HCT116 (cell line): ENCODE results near the gene CDKN1A.

ENCODE experiments used
- CBX3 ChIP-seq: IDR thresholded peaks from 2 replicates; pipeline ENCODE4 v1.6.1; 2012; ENCODE audit warnings: low read depth
- CTCF ChIP-seq, 3 experiments: fragments of 200-600 bp in 1 of 3; sonication (generic) in 1 of 3; IDR thresholded peaks in 2 of 3; conservative IDR thresholded peaks in 1 of 3; 2 replicates each; pipeline ENCODE4 v1.5.1; 2012 to 2017; ENCODE audit warnings: low read depth in 2 of 3, low read length in 2 of 3, antibody characterized with exemption in 1 of 3, borderline replicate concordance in 1 of 3, control low read depth in 1 of 3, mild to moderate bottlenecking in 1 of 3, mixed read lengths in 1 of 3, mixed run types in 1 of 3, moderate library complexity in 1 of 3; ENCODE audit not compliant: insufficient read depth in 1 of 3
- EGR1 ChIP-seq: IDR thresholded peaks from 2 replicates; pipeline ENCODE4 v1.6.1; 2012; ENCODE audit warnings: low read depth
- ELF1 ChIP-seq: IDR thresholded peaks from 2 replicates; pipeline ENCODE4 v1.6.1; 2012; ENCODE audit warnings: low read depth, borderline replicate concordance
- EZH2 ChIP-seq: fragments of 200-600 bp; sonication (generic); IDR thresholded peaks from 2 replicates; pipeline ENCODE4 v1.6.1; 2017; ENCODE audit warnings: antibody characterized with exemption, mixed run types
- FOSL1 ChIP-seq: IDR thresholded peaks from 2 replicates; pipeline ENCODE4 v1.6.1; 2012; ENCODE audit warnings: low read depth
- JUND ChIP-seq: IDR thresholded peaks from 2 replicates; pipeline ENCODE4 v1.6.1; 2012
- POLR2A ChIP-seq: IDR thresholded peaks from 2 replicates; pipeline ENCODE4 v1.7.0; 2011; ENCODE audit warnings: borderline replicate concordance; ENCODE audit not compliant: insufficient read depth, insufficient read length; ENCODE audit errors: extremely low read depth
- POLR2AphosphoS5 ChIP-seq: IDR thresholded peaks from 2 replicates; pipeline ENCODE4 v1.6.1; 2011; ENCODE audit warnings: mild to moderate bottlenecking, low read depth, low read length, moderate library complexity
- RAD21 ChIP-seq: IDR thresholded peaks from 2 replicates; pipeline ENCODE4 v1.6.1; 2012; ENCODE audit warnings: low read depth, mild to moderate bottlenecking
- SP1 ChIP-seq: IDR thresholded peaks from 2 replicates; pipeline ENCODE4 v1.6.1; 2012; ENCODE audit warnings: low read depth
- TF ChIP-seq, protein P1 (sequence below): IDR thresholded peaks from 2 replicates; pipeline ENCODE4 v1.6.1; 2012; ENCODE audit warnings: low read depth
- TF ChIP-seq, protein P2 (sequence below): IDR thresholded peaks from 2 replicates; pipeline ENCODE4 v1.6.1; 2012

GRCh38 chr6:36685166-36685924 lies 6.8 kb downstream of the CDKN1A start:
- TF ChIP-seq CTCF (IDR thresholded peaks at IDR 0.05 in 2 of 3, conservative IDR thresholded peaks at IDR 0.05 in 1 of 3; ENCODE audit: borderline replicate concordance in 1 of 3, insufficient read depth in 1 of 3, low read depth in 2 of 3, low read length in 2 of 3) (no peak), JUND (no peak), EZH2 (no peak), ELF1 (no peak), EGR1 (no peak), CBX3 (no peak), POLR2A (no peak), SP1 (no peak), POLR2AphosphoS5 (peak; percentile 37), RAD21 (no peak), FOSL1 (no peak)
- TF ChIP-seq, protein P1, sequence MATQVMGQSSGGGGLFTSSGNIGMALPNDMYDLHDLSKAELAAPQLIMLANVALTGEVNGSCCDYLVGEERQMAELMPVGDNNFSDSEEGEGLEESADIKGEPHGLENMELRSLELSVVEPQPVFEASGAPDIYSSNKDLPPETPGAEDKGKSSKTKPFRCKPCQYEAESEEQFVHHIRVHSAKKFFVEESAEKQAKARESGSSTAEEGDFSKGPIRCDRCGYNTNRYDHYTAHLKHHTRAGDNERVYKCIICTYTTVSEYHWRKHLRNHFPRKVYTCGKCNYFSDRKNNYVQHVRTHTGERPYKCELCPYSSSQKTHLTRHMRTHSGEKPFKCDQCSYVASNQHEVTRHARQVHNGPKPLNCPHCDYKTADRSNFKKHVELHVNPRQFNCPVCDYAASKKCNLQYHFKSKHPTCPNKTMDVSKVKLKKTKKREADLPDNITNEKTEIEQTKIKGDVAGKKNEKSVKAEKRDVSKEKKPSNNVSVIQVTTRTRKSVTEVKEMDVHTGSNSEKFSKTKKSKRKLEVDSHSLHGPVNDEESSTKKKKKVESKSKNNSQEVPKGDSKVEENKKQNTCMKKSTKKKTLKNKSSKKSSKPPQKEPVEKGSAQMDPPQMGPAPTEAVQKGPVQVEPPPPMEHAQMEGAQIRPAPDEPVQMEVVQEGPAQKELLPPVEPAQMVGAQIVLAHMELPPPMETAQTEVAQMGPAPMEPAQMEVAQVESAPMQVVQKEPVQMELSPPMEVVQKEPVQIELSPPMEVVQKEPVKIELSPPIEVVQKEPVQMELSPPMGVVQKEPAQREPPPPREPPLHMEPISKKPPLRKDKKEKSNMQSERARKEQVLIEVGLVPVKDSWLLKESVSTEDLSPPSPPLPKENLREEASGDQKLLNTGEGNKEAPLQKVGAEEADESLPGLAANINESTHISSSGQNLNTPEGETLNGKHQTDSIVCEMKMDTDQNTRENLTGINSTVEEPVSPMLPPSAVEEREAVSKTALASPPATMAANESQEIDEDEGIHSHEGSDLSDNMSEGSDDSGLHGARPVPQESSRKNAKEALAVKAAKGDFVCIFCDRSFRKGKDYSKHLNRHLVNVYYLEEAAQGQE = no peak
- TF ChIP-seq, protein P2, sequence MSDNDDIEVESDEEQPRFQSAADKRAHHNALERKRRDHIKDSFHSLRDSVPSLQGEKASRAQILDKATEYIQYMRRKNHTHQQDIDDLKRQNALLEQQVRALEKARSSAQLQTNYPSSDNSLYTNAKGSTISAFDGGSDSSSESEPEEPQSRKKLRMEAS = no peak
